Measurements from ENCODE around the gene COMMD6.

Gene COMMD6

GRCh38 chr13:75482820-75483079 lies 54.9 kb downstream of the COMMD6 start:
- no peak for DNase-seq (ENCODE audit: low spot score)

DNA sequence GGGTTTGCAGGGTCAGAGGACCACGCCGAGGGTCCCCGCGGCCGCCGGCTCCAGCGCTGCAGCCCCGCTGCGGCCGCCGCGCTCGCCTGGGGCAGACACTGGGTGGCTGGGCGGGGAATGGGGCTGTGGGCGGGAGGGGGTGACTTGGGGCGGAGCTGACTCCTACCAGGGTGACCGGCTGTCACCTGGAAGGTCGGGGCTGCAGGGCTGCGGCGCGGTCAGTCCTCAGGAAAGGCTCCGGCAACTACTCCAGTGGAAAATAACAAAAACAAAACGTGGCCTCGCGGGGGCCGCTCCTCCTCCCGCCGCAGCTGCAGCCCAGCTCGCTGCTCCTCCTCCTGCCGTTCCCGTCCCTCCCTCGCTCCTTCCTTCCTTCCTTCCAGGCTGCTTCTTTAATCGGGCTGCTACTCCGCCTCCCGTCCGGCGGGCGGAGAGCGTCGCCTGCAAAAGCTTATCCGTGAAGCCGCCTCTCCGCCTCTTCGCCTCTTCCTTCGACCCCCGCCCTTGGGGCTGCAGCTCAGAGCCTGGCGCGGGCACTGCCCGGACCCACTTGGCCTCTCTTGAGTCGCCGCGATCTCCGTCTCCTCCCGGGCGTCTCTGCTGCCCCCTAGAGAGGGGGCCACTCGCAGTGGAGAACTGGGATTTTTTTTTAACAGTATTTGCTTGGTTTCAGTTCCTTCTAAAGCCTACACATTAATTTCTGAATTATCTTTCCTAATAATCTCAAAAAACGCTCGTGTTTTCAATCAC lies 55.4 kb downstream of the COMMD6 start, which contains the start of gene TBC1D4:
TBC1D4 (minus strand) TSS at position 100 of the 750 bp plus-strand sequence. CDS start 402 bp downstream, outside the sequence.
- peak; percentile 82 for DNase-seq (ENCODE audit: low spot score)

DNA sequence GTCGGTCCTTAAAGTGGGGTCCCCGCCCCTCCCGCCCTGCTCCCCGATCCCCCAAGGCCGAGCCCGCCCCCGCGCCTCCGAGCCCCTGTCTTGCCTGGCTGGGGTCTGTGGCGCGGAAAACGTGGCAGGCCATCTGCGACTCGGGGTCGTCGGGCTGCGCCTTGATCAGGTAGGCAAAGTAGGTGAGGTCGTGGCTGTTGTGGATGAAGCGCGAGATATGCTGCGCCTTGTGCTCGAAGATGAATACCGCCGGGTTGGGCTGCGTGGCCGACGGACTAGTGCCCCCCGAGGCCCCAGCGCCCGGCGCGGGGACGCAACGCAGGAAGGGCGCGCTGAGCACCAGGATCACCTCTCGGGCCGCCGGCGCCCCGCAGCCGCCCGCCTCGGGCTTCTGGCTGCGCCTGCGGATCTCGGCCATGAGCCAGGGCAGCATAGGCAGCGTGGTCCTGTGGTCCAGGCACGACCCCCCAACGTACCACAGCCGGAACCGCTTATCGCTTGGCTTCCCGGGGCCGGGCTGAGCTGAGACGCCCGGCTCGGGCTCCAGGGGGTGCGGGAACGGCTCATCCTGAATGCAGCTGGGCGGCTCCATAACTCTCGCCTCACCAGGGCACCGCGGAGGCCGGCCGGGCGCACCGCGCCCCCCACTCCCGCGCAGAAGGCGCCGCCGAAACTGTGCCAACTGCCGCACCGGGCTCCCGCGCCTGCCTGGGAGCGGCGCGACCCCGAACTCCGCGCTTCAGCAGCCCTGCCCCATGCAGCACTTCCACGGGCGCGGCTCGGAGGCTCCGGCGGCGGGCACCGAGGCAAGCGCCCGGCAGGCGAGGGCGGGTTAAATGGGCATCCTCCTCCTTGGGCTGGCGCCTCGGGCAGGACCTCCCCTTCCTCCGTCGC lies 56.2 kb downstream of the COMMD6 start:
- DNase-seq (ENCODE audit: low spot score) = no peak

GRCh38 chr13:75480671-75481175 lies 56.9 kb downstream of the COMMD6 start:
- peak; percentile 59 for DNase-seq (ENCODE audit: low spot score)

GRCh38 chr13:75479102-75479740 lies 58.4 kb downstream of the COMMD6 start:
- no peak for DNase-seq (ENCODE audit: low spot score)

DNA sequence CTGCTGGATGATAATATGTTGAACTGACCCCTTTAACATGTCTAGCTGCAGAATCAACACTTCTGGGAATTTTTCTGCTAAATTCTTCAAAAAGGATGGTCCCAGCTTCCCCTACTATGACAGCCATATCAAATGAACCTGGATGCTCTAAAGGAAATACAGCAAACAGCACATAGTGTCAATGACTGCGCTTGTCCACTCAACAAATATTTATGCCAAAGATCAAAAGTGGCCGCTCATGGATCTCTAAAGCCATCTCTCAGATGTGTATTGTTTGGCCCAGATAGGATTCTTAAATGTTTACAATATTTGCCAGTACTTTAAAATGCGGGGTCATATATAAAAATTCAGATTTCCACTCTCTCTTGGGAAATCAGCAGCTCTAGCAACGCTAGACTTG lies 59.0 kb downstream of the COMMD6 start:
- no peak for DNase-seq (ENCODE audit: low spot score)

Measured in cerebellar cortex (tissue), 1 donor.